Stimulated activated CD8-positive, alpha-beta memory T cell treated with anti-CD3 and anti-CD28 coated beads, Interleukin-2, amount 100 ng/mL, for 48 hours (primary cell): ENCODE results near the gene ST8SIA2.

ENCODE experiments used
- DNase-seq, 2 donors: peaks; one replicate each; pipeline ENCODE4 v3.0.0-alpha.2; 2020; ENCODE audit warnings: low read depth in 2 of 2

Gene ST8SIA2

DNA sequence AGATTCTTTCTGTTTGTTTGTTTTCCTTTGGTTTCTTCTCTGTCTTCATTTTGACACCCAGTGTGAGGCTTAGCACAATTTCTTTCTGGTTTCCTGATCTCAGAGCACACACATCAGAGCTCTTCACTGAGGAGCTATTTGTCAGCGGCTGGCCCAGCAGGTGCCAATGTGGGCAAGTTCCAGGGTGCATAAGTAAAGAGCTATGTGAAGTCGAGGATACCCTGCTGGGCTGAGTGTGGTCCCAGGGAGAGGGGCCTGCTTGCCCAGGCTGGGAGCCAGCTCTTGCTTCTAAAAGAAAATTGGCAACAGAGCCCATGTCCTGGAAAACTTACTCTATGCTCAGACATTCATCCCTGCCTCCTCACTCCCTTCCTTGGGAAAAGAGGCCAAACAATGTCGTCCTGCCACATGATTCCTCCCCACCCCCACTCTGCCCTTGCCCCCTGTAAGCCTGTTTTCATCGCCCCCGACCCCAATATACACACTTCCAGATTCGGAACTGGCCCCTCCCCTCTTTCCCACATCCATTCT lies 101.2 kb downstream of the ST8SIA2 start:
- DNase-seq = no peak

DNA sequence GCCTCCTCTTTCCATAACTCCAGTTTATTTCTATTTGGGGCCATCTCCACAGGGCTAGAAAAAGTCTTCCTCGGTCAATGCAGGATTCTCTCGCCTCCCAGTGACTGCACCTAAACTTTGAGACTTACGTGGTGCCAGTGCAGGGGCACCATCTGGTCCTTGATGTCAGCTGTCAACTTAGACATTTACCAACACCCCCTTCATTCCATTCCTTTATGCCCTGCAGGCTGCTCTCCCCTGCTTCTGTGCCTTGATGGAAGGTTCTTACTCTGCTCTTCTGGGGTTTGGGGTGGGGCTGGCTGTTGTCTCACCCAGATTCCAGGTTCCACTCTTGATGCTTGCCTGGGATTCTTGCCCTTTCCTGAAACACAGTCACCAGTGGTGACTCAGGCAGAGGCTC lies 101.8 kb downstream of the ST8SIA2 start:
- DNase-seq = no peak

DNA sequence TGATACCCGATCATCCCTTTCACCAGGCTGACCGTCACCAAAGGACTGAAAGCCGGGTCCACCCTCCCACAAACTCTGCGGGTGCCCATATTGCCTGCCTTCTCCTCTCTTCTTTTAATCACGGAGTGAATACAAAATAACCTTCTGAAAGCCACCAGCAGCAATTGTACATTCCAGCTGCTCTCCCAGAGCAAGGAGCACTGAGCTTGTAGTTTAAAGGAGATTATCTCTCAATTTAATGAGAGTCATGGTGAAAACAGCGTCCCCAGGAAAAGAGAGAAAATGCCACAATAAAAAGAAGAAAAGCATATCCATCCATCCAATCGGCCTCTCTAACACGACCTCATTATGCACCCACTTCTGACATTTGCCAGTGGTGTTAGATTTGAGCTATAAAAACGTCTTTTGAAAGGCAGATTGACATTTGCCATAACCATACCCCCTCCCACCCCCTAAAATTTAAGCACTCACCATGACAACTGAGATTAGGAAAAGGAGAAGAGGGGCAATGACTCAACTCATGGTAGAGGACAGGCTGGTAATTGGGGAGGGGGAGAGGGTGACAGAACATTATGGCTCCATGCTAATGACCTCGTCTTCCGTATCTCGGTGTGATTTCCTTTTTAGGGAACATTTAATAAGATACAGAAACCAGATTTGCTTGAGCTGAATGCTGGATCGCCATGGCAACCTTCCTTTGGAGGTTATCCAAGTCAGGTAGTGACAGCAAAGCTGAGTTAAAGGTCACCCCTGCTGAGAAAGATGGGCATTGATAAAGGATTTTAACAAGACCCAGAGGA lies 106.2 kb downstream of the ST8SIA2 start:
- DNase-seq = no peak

DNA sequence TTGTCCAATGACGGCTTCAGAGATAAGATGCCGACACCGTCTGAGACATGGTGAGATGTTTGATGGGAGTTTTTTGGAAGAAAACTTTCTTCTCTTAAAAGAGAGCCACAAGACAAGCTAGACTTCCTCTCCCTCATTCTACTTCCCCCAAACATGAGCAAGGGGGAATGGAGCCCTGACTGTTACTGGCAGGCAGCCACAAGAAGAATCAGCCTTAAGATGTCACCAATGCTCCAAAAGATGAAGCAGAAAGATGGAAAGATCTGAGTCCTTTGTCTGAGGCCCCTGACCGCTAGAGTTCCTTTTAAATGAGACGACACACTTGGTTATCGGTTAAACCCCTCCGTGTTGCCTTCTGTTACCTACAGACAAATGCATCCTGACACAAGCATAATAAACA lies 108.7 kb downstream of the ST8SIA2 start:
- DNase-seq = no peak

DNA sequence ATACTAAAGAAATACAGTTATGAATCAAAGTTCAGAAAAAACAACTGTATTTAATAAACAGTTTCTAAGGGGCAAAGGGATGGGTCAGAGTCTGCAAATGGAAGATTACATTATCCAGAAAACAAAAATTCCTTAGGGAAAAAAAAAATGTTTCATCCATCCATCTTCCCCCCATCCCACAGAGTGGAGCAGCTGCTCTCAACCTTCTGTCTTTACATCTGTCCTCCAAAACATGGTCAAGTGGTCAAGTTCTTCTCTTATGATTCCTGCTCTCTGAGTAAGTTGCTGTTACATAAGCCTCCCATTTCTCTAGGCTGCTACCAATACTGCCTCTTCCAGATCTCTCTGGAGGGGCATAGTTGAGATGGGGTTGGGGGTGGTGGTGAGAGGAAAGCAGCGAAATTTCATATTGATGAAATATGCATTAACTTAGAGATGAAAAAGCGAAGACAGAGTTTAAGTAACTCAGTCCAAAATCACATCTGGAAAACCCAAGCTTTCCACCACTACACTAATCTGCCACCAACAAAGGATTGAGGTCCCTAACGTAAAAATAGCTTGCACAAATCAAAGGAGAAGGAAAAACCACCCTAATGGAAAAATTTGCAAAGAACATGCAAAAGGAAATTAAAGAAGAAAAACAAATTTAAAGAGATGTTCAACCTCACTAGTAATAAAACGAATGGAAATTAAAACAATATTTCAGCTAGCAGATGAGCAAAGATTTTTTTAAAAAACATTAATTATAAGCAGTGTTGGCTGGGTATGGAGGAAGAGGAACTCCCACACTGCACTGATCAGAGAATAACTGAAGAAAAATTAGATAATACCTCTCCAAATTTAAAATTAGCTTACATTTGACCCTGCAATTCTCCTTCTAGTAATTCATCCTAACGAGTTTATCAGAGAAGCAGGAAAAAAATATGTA lies 109.5 kb downstream of the ST8SIA2 start:
- DNase-seq = no peak

DNA sequence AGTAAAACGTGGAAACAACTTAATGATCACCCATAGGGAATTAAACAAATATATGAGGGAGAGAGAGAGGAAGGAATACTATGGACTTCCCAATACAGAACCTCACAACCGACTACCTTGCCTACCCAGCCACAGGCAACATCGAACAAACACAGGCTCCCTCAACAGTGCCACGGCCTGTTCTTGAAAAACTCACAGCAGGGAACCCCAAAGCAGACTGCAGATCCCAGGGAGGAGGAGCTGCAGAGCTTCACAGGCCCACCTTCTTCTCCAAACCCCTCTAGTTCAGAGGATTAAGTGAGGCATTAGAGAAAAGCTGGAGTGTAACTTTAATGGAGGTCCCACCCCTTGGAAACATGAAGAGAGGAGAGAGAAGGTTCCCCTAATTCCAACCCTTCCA lies 110.2 kb downstream of the ST8SIA2 start:
- DNase-seq = no peak

DNA sequence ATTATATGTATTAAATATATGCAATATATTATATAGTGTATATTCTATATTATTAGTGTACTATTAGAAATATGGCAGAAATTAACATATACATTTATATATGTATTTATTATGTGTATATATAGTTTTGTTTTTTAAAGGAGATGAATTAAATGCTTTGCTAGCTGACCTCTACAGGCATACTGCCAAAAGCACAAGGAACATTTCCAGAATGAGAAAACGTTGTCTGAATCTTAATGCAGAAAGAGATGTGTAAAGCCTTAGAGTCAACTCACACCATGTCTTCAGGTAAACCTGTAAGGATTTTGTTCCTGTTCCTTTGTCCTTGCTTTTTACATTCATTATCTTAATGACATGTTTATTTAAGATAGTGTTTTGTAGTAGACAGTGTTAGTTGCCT lies 111.9 kb downstream of the ST8SIA2 start:
- no peak for DNase-seq

DNA sequence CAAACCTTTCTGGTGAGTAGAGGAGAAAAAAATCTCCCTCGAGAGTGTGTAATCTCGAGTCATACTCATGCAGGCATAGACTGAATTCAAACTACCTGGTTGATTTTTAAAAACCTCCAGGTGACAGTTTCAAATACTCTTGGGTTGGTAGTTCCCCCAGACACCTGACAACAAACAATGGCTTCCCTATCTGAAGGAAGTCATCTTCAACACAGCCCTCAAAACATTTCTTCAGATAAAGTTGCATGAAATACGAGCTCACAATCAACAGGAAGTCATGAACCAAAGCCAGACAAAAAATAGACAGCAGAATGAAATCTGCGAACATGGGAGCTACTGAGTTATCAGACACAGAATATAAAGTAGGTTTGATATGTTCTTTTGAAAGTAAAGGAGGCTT lies 112.8 kb downstream of the ST8SIA2 start:
- DNase-seq = no peak

DNA sequence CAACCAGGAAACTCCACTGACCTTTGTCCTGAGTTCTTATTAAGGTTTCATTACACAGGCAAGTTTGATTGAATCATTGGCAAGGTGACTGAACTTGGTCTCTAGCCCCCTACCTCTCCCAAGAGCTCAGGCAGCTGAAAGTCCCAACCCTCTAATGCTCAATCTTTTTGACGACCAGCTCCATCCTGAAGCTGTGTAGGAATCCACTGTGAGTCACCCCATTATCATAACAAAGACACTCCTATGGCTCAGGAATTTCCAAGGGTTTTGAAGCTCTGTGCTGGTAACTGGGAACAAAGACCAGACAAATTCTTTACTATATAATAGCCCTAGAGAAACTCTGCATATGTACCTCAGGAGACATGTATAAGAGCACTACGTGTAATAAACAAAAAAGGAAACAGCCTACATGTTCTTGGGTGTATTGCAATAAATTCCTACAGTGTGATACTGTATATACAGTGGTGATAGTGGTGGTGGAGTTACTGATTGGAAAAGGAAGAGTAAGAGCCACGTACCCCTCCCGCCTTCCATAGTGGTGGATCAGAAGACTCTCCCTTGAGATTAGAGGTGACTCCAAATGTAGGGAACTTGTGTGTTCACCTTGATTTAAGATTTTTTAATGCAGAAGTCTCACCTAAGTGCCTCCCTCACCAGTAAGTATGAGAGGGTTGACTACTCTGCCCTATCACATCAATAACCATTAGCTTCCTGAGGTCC lies 116.6 kb downstream of the ST8SIA2 start:
- DNase-seq = no peak
